HCT116 (cell line): ENCODE measurements around the gene PRPF4. TPM values are rescaled to one million over a fixed set of nuclear protein-coding genes. Genes with fewer than 3 reads are reported as not detected.

ENCODE experiments used
- ATAC-seq: fragments of 200-7000 bp; cut with Tn5 transposase; 2 replicates; pipeline ENCODE4 v1.9.1; 2020; ENCODE audit warnings: mild to moderate bottlenecking, moderate library complexity
- BruUV-seq: library from RNA; stranded (reverse); fragments of 400-500 nt; replicated peaks from 2 replicates; lab custom pipeline; 2021; lab: Mats Ljungman, UMichigan
- CTCF ChIA-PET: fragments of 300-600 bp; sonication (Branson Sonifier 250); formaldehyde crosslinking; loops from one replicate; lab custom pipeline; 2021; ENCODE audit warnings: antibody characterized with exemption; lab: Charles Lee
- POLR2A ChIA-PET: fragments of 300-600, 350-600 bp; sonication (Branson Sonifier 250); formaldehyde crosslinking; loops from one replicate; lab custom pipeline; 2021; ENCODE audit warnings: antibody characterized with exemption; lab: Charles Lee
- RAD21 ChIA-PET, 2 experiments: fragments of 300-600 bp; sonication (Branson Sonifier 250); formaldehyde crosslinking; loops; one replicate each; lab custom pipeline; 2023; ENCODE audit warnings: low total read pairs in 2 of 2; ENCODE audit not compliant: uncharacterized antibody in 2 of 2, unreplicated experiment in 2 of 2, low non-redundant PET in 1 of 2; lab: Charles Lee
- DNase-seq: peaks from one replicate; pipeline ENCODE4 v3.0.0-alpha.2; 2010; ENCODE audit warnings: low read depth, low spot score
- H2AFZ ChIP-seq: fragments of 200-600 bp; shearing (Covaris generic), sonication (generic); 2 replicates; pipeline ENCODE4 v1.6.1; 2017; ENCODE audit warnings: low read depth, mixed run types, mixed read lengths, antibody characterized with exemption, low read length; ENCODE audit not compliant: poor library complexity, severe bottlenecking
- H3K27ac ChIP-seq: 2 replicates; pipeline ENCODE4 v1.5.1; 2012; ENCODE audit warnings: low read depth, low read length
- H3K27me3 ChIP-seq: fragments of 200-600 bp; sonication (generic); 2 replicates; pipeline ENCODE4 v1.6.1; 2016; ENCODE audit warnings: mixed run types, low read length, mixed read lengths; ENCODE audit not compliant: insufficient read depth
- H3K36me3 ChIP-seq, 2 experiments: fragments of 200-500 bp in 1 of 2; fragments of 200-600 bp in 1 of 2; sonication (Bioruptor generic) in 1 of 2; sonication (generic) in 1 of 2; 2 replicates each; pipeline versions ENCODE4 v1.5.1 to v1.6.1; 2014 to 2016; ENCODE audit warnings: low read length in 2 of 2, inconsistent platforms in 1 of 2, mixed read lengths in 1 of 2, mixed run types in 1 of 2; ENCODE audit not compliant: insufficient read depth in 2 of 2, control insufficient read depth in 1 of 2
- H3K4me1 ChIP-seq, 2 experiments: fragments of 200-600 bp in 1 of 2; sonication (generic) in 1 of 2; 2 replicates each; pipeline versions ENCODE4 v1.5.1 to v1.6.1; 2012 to 2017; ENCODE audit warnings: low read length in 2 of 2, inconsistent platforms in 1 of 2, mild to moderate bottlenecking in 1 of 2, mixed read lengths in 1 of 2, mixed run types in 1 of 2, moderate library complexity in 1 of 2; ENCODE audit not compliant: insufficient read depth in 2 of 2, control insufficient read depth in 1 of 2
- H3K4me2 ChIP-seq: fragments of 200-600 bp; sonication (generic); 2 replicates; pipeline ENCODE4 v1.6.1; 2017; ENCODE audit warnings: mixed run types, low read length, mixed read lengths
- H3K4me3 ChIP-seq, 2 experiments: fragments of 200-600 bp in 1 of 2; sonication (generic) in 1 of 2; replicated peaks in 1 of 2; 2 replicates each; pipeline ENCODE4 v1.5.1; 2011 to 2016; ENCODE audit warnings: low read length in 2 of 2, control low read depth in 1 of 2, low read depth in 1 of 2, mild to moderate bottlenecking in 1 of 2, mixed read lengths in 1 of 2, mixed run types in 1 of 2
- H3K79me2 ChIP-seq: fragments of 200-600 bp; sonication (generic); 2 replicates; pipeline ENCODE4 v1.6.1; 2017; ENCODE audit warnings: mild to moderate bottlenecking, mixed run types, low read length, moderate library complexity, mixed read lengths; ENCODE audit not compliant: insufficient read depth
- H3K9ac ChIP-seq: fragments of 200-600 bp; sonication (generic); 2 replicates; pipeline ENCODE4 v1.6.1; 2016; ENCODE audit warnings: low read length, mixed read lengths
- H3K9me2 ChIP-seq: fragments of 200-600 bp; sonication (generic), shearing (Covaris generic); 2 replicates; pipeline ENCODE4 v1.6.1; 2017; ENCODE audit warnings: mixed run types, mild to moderate bottlenecking, moderate library complexity; ENCODE audit not compliant: insufficient read depth
- H3K9me3 ChIP-seq, 2 experiments: fragments of 200-500 bp in 1 of 2; fragments of 200-600 bp in 1 of 2; sonication (Bioruptor generic) in 1 of 2; sonication (generic) in 1 of 2; 2 replicates each; pipeline ENCODE4 v1.6.1; 2014 to 2017; ENCODE audit warnings: low read length in 2 of 2, mixed read lengths in 2 of 2, inconsistent platforms in 1 of 2, low read depth in 1 of 2, mild to moderate bottlenecking in 1 of 2, mixed run types in 1 of 2, moderate library complexity in 1 of 2; ENCODE audit not compliant: control insufficient read depth in 1 of 2, insufficient read depth in 1 of 2
- H4K20me1 ChIP-seq: fragments of 200-600 bp; sonication (generic), shearing (Covaris generic); 2 replicates; pipeline ENCODE4 v1.6.1; 2017; ENCODE audit warnings: mixed run types, mild to moderate bottlenecking, moderate library complexity; ENCODE audit not compliant: insufficient read depth
- ATF3 ChIP-seq: IDR thresholded peaks from 2 replicates; pipeline ENCODE4 v1.6.1; 2012
- CBX3 ChIP-seq: IDR thresholded peaks from 2 replicates; pipeline ENCODE4 v1.6.1; 2012; ENCODE audit warnings: low read depth
- CTCF ChIP-seq, 3 experiments: fragments of 200-600 bp in 1 of 3; sonication (generic) in 1 of 3; IDR thresholded peaks in 2 of 3; conservative IDR thresholded peaks in 1 of 3; 2 replicates each; pipeline ENCODE4 v1.5.1; 2012 to 2017; ENCODE audit warnings: low read depth in 2 of 3, low read length in 2 of 3, antibody characterized with exemption in 1 of 3, borderline replicate concordance in 1 of 3, control low read depth in 1 of 3, mild to moderate bottlenecking in 1 of 3, mixed read lengths in 1 of 3, mixed run types in 1 of 3, moderate library complexity in 1 of 3; ENCODE audit not compliant: insufficient read depth in 1 of 3
- EGR1 ChIP-seq: IDR thresholded peaks from 2 replicates; pipeline ENCODE4 v1.6.1; 2012; ENCODE audit warnings: low read depth
- ELF1 ChIP-seq: IDR thresholded peaks from 2 replicates; pipeline ENCODE4 v1.6.1; 2012; ENCODE audit warnings: low read depth, borderline replicate concordance
- FOSL1 ChIP-seq: IDR thresholded peaks from 2 replicates; pipeline ENCODE4 v1.6.1; 2012; ENCODE audit warnings: low read depth
- JUND ChIP-seq: IDR thresholded peaks from 2 replicates; pipeline ENCODE4 v1.6.1; 2012
- POLR2AphosphoS5 ChIP-seq: IDR thresholded peaks from 2 replicates; pipeline ENCODE4 v1.6.1; 2011; ENCODE audit warnings: mild to moderate bottlenecking, low read depth, low read length, moderate library complexity
- RAD21 ChIP-seq: IDR thresholded peaks from 2 replicates; pipeline ENCODE4 v1.6.1; 2012; ENCODE audit warnings: low read depth, mild to moderate bottlenecking
- REST ChIP-seq: IDR thresholded peaks from 2 replicates; pipeline ENCODE4 v1.6.1; 2012; ENCODE audit warnings: low read depth
- SIN3A ChIP-seq: IDR thresholded peaks from 2 replicates; pipeline ENCODE4 v1.6.1; 2012; ENCODE audit warnings: low read depth
- SP1 ChIP-seq: IDR thresholded peaks from 2 replicates; pipeline ENCODE4 v1.6.1; 2012; ENCODE audit warnings: low read depth
- SRF ChIP-seq: IDR thresholded peaks from 2 replicates; pipeline ENCODE4 v1.6.1; 2012; ENCODE audit warnings: low read depth
- TCF7L2 ChIP-seq: IDR thresholded peaks from 2 replicates; pipeline ENCODE4 v1.7.0; 2011; ENCODE audit warnings: borderline replicate concordance, inconsistent platforms; ENCODE audit not compliant: insufficient read depth, insufficient read length; ENCODE audit errors: extremely low read depth
- YY1 ChIP-seq: IDR thresholded peaks from 2 replicates; pipeline ENCODE4 v1.6.1; 2011; ENCODE audit warnings: low read length, low read depth, moderate library complexity, mild to moderate bottlenecking; ENCODE audit not compliant: insufficient replicate concordance; ENCODE audit errors: extremely low read depth
- ZFX ChIP-seq: fragments of 450-650 bp; IDR thresholded peaks from 2 replicates; pipeline ENCODE4 v1.6.1; 2017
- intact Hi-C: fragments of 100-400 bp; cut with micrococcal nuclease; formaldehyde crosslinking; loops from 2 replicates; pipeline ENCODE4 v1.10.0; 2022
- total RNA-seq: library from RNA; stranded (reverse); gene quantifications from one replicate; pipeline ENCODE4 v1.2.1, GENCODE V29; 2021; ENCODE audit not compliant: unreplicated experiment

The PRPF4 gene
- total RNA-seq, 1 experiment from 2014 or later: 53.9 TPM

- Histone ChIP-seq H3K9ac (no peak overlapping the region), H4K20me1 (no peaks in the 10 kb centered on the region), H3K27me3 (no peaks in the 10 kb centered on the region), H3K36me3 (no peaks in the 10 kb centered on the region), H3K27ac (no peak overlapping the region), H3K4me1 (no peaks in the 10 kb centered on the region), H2AFZ (no peak overlapping the region), H3K9me2 (no peaks in the 10 kb centered on the region), H3K79me2 (no peaks in the 10 kb centered on the region), H3K9me3 (no peaks in the 10 kb centered on the region), H3K4me2 (no peak overlapping the region), H3K4me3 (no peak overlapping the region)
- intact Hi-C loops: no loop called here
- RAD21 ChIA-PET: no interaction called here
- no TSS peak for BruUV-seq
- CTCF ChIA-PET: no interaction called here
- ATAC-seq (no peak), DNase-seq (no peak)
- TF ChIP-seq SIN3A (no peak), SP1 (no peak), CBX3 (no peak), ELF1 (no peak), ZFX (no peak), RAD21 (no peak)
- POLR2A ChIA-PET: no interaction called here
Measured at GRCh38 chr9:113320051-113320450, 44.6 kb downstream of the PRPF4 start.

- POLR2A ChIA-PET: no interaction called here
- no peak for ATAC-seq
- no peaks in the 10 kb centered on the region for H3K36me3 ChIP-seq
- H3K9ac ChIP-seq: no peak overlapping the region
- H3K9me2 ChIP-seq: no peaks in the 10 kb centered on the region
- H3K4me2 ChIP-seq: no peak overlapping the region
- DNase-seq: no peak
- RAD21 ChIA-PET: no interaction called here
- intact Hi-C loops: no loop called here
- CTCF ChIA-PET: no interaction called here
- no peaks in the 10 kb centered on the region for H3K79me2 ChIP-seq
- no peaks in the 10 kb centered on the region for H3K27me3 ChIP-seq
- H3K9me3 ChIP-seq: no peaks in the 10 kb centered on the region
- H3K27ac ChIP-seq: no peak overlapping the region
- H2AFZ ChIP-seq: no peak overlapping the region
- BruUV-seq: no TSS peak
- no peaks in the 10 kb centered on the region for H3K4me1 ChIP-seq
- H3K4me3 ChIP-seq: no peak overlapping the region
- no peaks in the 10 kb centered on the region for H4K20me1 ChIP-seq
- TF ChIP-seq ELF1 (no peak), RAD21 (no peak), EGR1 (no peak), JUND (no peak), CTCF (IDR thresholded peaks at IDR 0.05 in 2 of 3, conservative IDR thresholded peaks at IDR 0.05 in 1 of 3; ENCODE audit: borderline replicate concordance in 1 of 3, insufficient read depth in 1 of 3, low read depth in 2 of 3, low read length in 2 of 3) (no peak), SP1 (no peak), YY1 (no peak), ATF3 (no peak), TCF7L2 (no peak), SRF (no peak), POLR2AphosphoS5 (no peak), REST (no peak), FOSL1 (no peak)
Measured at GRCh38 chr9:113322671-113323070, 47.2 kb downstream of the PRPF4 start.
